Natural killer cell (primary cell): Measurements from ENCODE around the gene SLC24A3. TPM values are rescaled to one million over a fixed set of nuclear protein-coding genes. Genes with fewer than 3 reads are reported as not detected.

ENCODE experiments used
- ATAC-seq, 3 donors: fragments of 150-1000 bp in 2 of 3; fragments of 200-7000 bp in 1 of 3; cut with Tn5 transposase; 1 replicate in 1 of 3; 2 replicates in 2 of 3; pipeline ENCODE4 v1.10.0; 2021; ENCODE audit warnings: mild to moderate bottlenecking in 2 of 3, moderate library complexity in 2 of 3
- DNase-seq, 2 donors: peaks; one replicate each; pipeline versions ENCODE4 v3.0.0 to v3.0.0-alpha.2; 2013 to 2021; ENCODE audit warnings: mixed read lengths in 1 of 2
- H3K27ac ChIP-seq: one replicate; pipeline ENCODE4 v1.5.1; 2013; ENCODE audit warnings: mild to moderate bottlenecking, low read length
- H3K27me3 ChIP-seq: one replicate; pipeline ENCODE4 v1.6.1; 2013; ENCODE audit warnings: low read length; ENCODE audit not compliant: control insufficient read depth, insufficient read depth
- H3K36me3 ChIP-seq: one replicate; pipeline ENCODE4 v1.6.1; 2013; ENCODE audit warnings: low read length; ENCODE audit not compliant: control insufficient read depth, insufficient read depth
- H3K4me1 ChIP-seq: one replicate; pipeline ENCODE4 v1.6.1; 2013; ENCODE audit warnings: low read length; ENCODE audit not compliant: control insufficient read depth, insufficient read depth
- H3K4me3 ChIP-seq: one replicate; pipeline ENCODE4 v1.5.1; 2013; ENCODE audit warnings: low read length
- H3K9me3 ChIP-seq: one replicate; pipeline ENCODE4 v1.6.1; 2013; ENCODE audit warnings: low read length; ENCODE audit not compliant: control insufficient read depth, insufficient read depth
- H3K27ac Mint-ChIP-seq, 2 donors: one replicate each; pipeline ENCODE4 v1.8.0; 2022; ENCODE audit warnings: mild to moderate bottlenecking in 2 of 2, mixed read lengths in 2 of 2, moderate library complexity in 1 of 2
- H3K27me3 Mint-ChIP-seq, 2 donors: one replicate each; pipeline ENCODE4 v1.8.0; 2022; ENCODE audit warnings: low read depth in 2 of 2, mixed read lengths in 2 of 2
- H3K36me3 Mint-ChIP-seq: one replicate; pipeline ENCODE4 v1.8.0; 2022; ENCODE audit warnings: mixed read lengths
- H3K4me1 Mint-ChIP-seq, 2 donors: one replicate each; pipeline ENCODE4 v1.8.0; 2022; ENCODE audit warnings: mixed read lengths in 2 of 2
- H3K4me3 Mint-ChIP-seq: one replicate; pipeline ENCODE4 v1.8.0; 2022; ENCODE audit warnings: mild to moderate bottlenecking, moderate library complexity, mixed read lengths
- H3K9me3 Mint-ChIP-seq, 2 donors: one replicate each; pipeline ENCODE4 v1.8.0; 2022; ENCODE audit warnings: mixed read lengths in 2 of 2
- CTCF ChIP-seq: fragments of 200-600 bp; IDR thresholded peaks from one replicate; pipeline ENCODE4 v1.8.0; 2022; ENCODE audit warnings: antibody characterized with exemption
- WGBS: methylation state at CpG from one replicate; pipeline ENCODE4 v1.1.7; 2013; ENCODE audit warnings: missing lambda C conversion rate; ENCODE audit not compliant: insufficient coverage; 5-methylcytosine and 5-hydroxymethylcytosine counted together
- intact Hi-C: fragments of 100-400 bp; cut with micrococcal nuclease; formaldehyde crosslinking; loops from one replicate; pipeline ENCODE4 v1.14.2; 2022
- total RNA-seq, 4 donors: library from RNA; stranded (reverse); fragments of 120-200 nt in 1 of 4; gene quantifications; one replicate each; pipeline versions ENCODE4 v1.2.3 to v1.2.4, GENCODE V29; 2013 to 2022

Gene SLC24A3
- total RNA-seq, 3 donors from 2014 or later (not counting 1 experiment from before 2014, with no cell fraction given) = 0.09 to 5.5 (median 0.99) TPM

- no peak for ATAC-seq
- no peaks in the 10 kb centered on the region for H3K4me1 Mint-ChIP-seq
- 93% methylated on average over 4 of the region's 4 CpGs for WGBS
- H3K27me3 ChIP-seq = no peaks in the 10 kb centered on the region
- H3K27ac ChIP-seq = no peak overlapping the region
- intact Hi-C loops = no loop called here
- no peak overlapping the region for H3K4me3 ChIP-seq
- no peak overlapping the region for H3K4me3 Mint-ChIP-seq
- no peak for DNase-seq
- H3K27ac Mint-ChIP-seq = no peak overlapping the region
- H3K36me3 ChIP-seq = no peaks in the 10 kb centered on the region
- H3K36me3 Mint-ChIP-seq = no peaks in the 10 kb centered on the region
- TF ChIP-seq CTCF = no peak
- no peaks in the 10 kb centered on the region for H3K4me1 ChIP-seq
- H3K9me3 Mint-ChIP-seq = no peaks in the 10 kb centered on the region
- no peaks in the 10 kb centered on the region for H3K9me3 ChIP-seq
- H3K27me3 Mint-ChIP-seq = peaks cover 0 to 2% of the 10 kb centered on the region in 2 donors
Measured at GRCh38 chr20:19289451-19289850, 77.0 kb downstream of the SLC24A3 start.

- H3K36me3 Mint-ChIP-seq = no peaks in the 10 kb centered on the region
- H3K27me3 ChIP-seq = no peaks in the 10 kb centered on the region
- WGBS = 88% methylated on average over 11 of the region's 11 CpGs
- no peak overlapping the region for H3K4me3 Mint-ChIP-seq
- no peak for ATAC-seq
- no peaks in the 10 kb centered on the region for H3K9me3 ChIP-seq
- no peak for DNase-seq
- H3K4me3 ChIP-seq = no peak overlapping the region
- H3K27ac ChIP-seq = no peak overlapping the region
- H3K27ac Mint-ChIP-seq = no peak overlapping the region
- TF ChIP-seq CTCF = no peak
- no peaks in the 10 kb centered on the region for H3K36me3 ChIP-seq
- H3K9me3 Mint-ChIP-seq = no peaks in the 10 kb centered on the region
- no peaks in the 10 kb centered on the region for H3K4me1 ChIP-seq
- peaks cover 0 to 3% of the 10 kb centered on the region in 2 donors for H3K27me3 Mint-ChIP-seq
- intact Hi-C loops = no loop called here
- no peaks in the 10 kb centered on the region for H3K4me1 Mint-ChIP-seq
Measured at GRCh38 chr20:19291024-19291817, 78.8 kb downstream of the SLC24A3 start.

GRCh38 chr20:19291818-19292132 is 79.3 kb downstream of the SLC24A3 start:
- 97% methylated on average over 2 of the region's 2 CpGs for WGBS
- intact Hi-C loops = no loop called here
- no peak overlapping the region for H3K27ac ChIP-seq
- Mint-ChIP-seq H3K27me3 (peaks cover 0 to 5% of the 10 kb centered on the region in 2 donors), H3K9me3 (no peaks in the 10 kb centered on the region), H3K4me1 (no peaks in the 10 kb centered on the region), H3K36me3 (no peaks in the 10 kb centered on the region), H3K4me3 (no peak overlapping the region), H3K27ac (no peak overlapping the region)
- DNase-seq (no peak), ATAC-seq (no peak)
- no peaks in the 10 kb centered on the region for H3K36me3 ChIP-seq
- no peaks in the 10 kb centered on the region for H3K9me3 ChIP-seq
- no peaks in the 10 kb centered on the region for H3K4me1 ChIP-seq
- H3K27me3 ChIP-seq = no peaks in the 10 kb centered on the region
- TF ChIP-seq CTCF = no peak
- no peak overlapping the region for H3K4me3 ChIP-seq

- H3K9me3 Mint-ChIP-seq = no peaks in the 10 kb centered on the region
Measured at GRCh38 chr20:19292254-19292653, 79.8 kb downstream of the SLC24A3 start.

More at GRCh38 chr20:19292254-19292653, 79.8 kb downstream of the SLC24A3 start:
- Histone ChIP-seq H3K4me3 (no peak overlapping the region), H3K9me3 (no peaks in the 10 kb centered on the region), H3K27ac (no peak overlapping the region), H3K27me3 (no peaks in the 10 kb centered on the region), H3K36me3 (no peaks in the 10 kb centered on the region), H3K4me1 (no peaks in the 10 kb centered on the region)
- DNase-seq (no peak), ATAC-seq (no peak)
- no peaks in the 10 kb centered on the region for H3K4me1 Mint-ChIP-seq
- 90% methylated on average over 7 of the region's 7 CpGs for WGBS
- intact Hi-C loops = no loop called here
- no peak for TF ChIP-seq CTCF
- no peak overlapping the region for H3K4me3 Mint-ChIP-seq
- H3K27me3 Mint-ChIP-seq = peaks cover 4 to 8% of the 10 kb centered on the region in 2 donors
- no peak overlapping the region for H3K27ac Mint-ChIP-seq
- H3K36me3 Mint-ChIP-seq = no peaks in the 10 kb centered on the region
